Right atrium auricular region (tissue), 2 donors: ENCODE results near the gene HEMK1. TPM values are rescaled to one million over a fixed set of nuclear protein-coding genes. Genes with fewer than 3 reads are reported as not detected.
A peak's percentile ranks its signal among the peaks of the same experiment; 100 is the strongest.

Experiments used
- DNase-seq: peaks from one replicate; pipeline ENCODE4 v3.0.0-alpha.2; 2019; ENCODE audit warnings: low spot score
- H3K27ac ChIP-seq, 2 donors: fragments of 200-600 bp; sonication (generic); 1 replicate in 1 of 2; 2 replicates in 1 of 2; pipeline ENCODE4 v1.5.1; 2016 to 2019
- H3K27me3 ChIP-seq, 2 donors: fragments of 200-600 bp; sonication (generic); one replicate each; pipeline versions ENCODE4 v1.5.1 to v1.6.0; 2017 to 2019
- H3K36me3 ChIP-seq: fragments of 200-600 bp; sonication (generic); one replicate; pipeline ENCODE4 v1.5.1; 2016
- H3K4me1 ChIP-seq, 2 donors: fragments of 200-600 bp; sonication (generic); one replicate each; pipeline versions ENCODE4 v1.5.1 to v1.6.0; 2017 to 2019
- H3K4me3 ChIP-seq, 2 donors: fragments of 200-600 bp; sonication (generic); 1 replicate in 1 of 2; 2 replicates in 1 of 2; pipeline ENCODE4 v1.5.1; 2017 to 2019; ENCODE audit warnings: mild to moderate bottlenecking in 1 of 2, moderate library complexity in 1 of 2
- H3K9me3 ChIP-seq, 2 donors: fragments of 200-600 bp; sonication (generic); one replicate each; pipeline ENCODE4 v1.5.1; 2019
- total RNA-seq, 2 donors: library from RNA; depleted of rRNA; stranded (reverse); fragments of >200 nt; gene quantifications; one replicate each; pipeline ENCODE4 v1.1.0, GENCODE V29; 2016
- TF ChIP-seq, protein P1 (sequence below), 2 donors: fragments of 200-600 bp; sonication (generic); IDR thresholded peaks; one replicate each; pipeline ENCODE4 v1.5.1; 2019; ENCODE audit warnings: antibody characterized with exemption in 2 of 2

HEMK1 gene
- total RNA-seq, 2 donors from 2014 or later: 7.2 to 9.6 TPM

DNA sequence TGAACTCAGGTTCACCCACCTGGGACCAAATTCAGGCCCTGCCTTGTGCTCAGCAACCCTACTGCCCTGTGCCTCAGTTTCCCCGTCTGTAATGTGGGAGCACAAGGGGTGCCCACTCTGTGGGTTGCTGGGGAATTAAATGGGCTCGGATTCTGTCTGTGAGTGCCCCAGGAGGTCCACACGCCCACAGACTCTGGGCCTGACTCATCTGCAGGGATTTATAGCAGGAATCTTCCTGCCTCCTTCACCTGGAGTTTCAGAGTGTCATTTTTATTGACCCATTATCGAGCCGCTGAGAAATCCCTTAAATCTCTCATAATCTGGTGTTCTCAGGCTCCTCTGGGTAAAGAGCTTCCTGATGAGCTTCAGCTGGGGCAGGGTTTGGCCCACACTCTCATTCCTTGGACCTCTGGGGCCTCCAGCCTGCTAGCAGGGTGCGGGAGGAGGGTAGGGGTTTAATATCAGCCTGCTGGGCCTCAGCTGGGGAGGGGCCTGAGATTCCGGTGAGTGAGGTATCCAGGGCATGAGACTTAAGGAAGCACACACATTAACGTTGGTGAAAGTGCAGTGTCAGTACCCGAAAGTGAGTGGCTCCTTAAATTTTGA is 18.2 kb upstream of the HEMK1 start:
- TF ChIP-seq, protein P1, sequence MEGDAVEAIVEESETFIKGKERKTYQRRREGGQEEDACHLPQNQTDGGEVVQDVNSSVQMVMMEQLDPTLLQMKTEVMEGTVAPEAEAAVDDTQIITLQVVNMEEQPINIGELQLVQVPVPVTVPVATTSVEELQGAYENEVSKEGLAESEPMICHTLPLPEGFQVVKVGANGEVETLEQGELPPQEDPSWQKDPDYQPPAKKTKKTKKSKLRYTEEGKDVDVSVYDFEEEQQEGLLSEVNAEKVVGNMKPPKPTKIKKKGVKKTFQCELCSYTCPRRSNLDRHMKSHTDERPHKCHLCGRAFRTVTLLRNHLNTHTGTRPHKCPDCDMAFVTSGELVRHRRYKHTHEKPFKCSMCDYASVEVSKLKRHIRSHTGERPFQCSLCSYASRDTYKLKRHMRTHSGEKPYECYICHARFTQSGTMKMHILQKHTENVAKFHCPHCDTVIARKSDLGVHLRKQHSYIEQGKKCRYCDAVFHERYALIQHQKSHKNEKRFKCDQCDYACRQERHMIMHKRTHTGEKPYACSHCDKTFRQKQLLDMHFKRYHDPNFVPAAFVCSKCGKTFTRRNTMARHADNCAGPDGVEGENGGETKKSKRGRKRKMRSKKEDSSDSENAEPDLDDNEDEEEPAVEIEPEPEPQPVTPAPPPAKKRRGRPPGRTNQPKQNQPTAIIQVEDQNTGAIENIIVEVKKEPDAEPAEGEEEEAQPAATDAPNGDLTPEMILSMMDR (IDR thresholded peaks at IDR 0.05): no peak
- DNase-seq: no peak
- Histone ChIP-seq H3K27me3 (no peaks in the 10 kb centered on the region), H3K9me3 (no peaks in the 10 kb centered on the region), H3K4me1 (no peaks in the 10 kb centered on the region), H3K36me3 (no peaks in the 10 kb centered on the region), H3K4me3 (no peak overlapping the region), H3K27ac (no peak overlapping the region)

DNA sequence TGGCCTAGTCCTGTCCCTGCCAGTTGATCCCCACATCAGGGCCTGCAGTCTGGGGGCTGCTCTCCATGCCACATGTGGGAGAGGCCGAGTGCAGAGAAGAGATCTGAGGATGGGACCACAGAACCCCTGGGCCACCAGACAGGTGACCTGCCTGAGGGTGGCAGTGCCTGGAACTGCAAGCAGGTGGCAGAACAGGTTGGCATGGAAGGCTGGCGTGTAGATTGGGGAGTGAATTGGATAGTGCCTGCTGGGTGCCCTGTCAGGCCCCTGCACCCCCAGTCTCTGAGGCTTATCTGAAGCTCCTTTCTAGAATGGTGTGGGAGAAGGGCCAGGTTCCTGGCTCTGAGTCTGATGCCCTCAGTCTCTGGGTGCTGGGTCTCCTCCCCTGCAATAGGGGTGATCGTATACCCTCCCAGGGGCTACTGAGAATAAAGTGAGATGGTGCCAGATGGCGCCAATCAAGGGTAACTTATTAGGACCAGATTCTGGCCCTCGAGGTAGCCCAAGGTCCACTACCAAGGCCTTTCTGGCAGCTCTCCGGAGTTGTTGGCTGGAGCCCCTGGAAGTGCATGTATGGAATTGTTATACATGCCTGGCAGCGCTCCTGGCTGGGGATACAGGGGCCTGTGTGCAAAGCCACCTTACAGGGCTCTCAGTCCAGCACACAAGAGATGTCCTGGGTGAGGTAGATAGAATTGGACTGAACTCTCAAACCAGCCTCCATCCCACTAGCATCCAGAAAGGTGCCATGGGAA is 17.5 kb upstream of the HEMK1 start:
- no peak overlapping the region for H3K27ac ChIP-seq
- no peaks in the 10 kb centered on the region for H3K27me3 ChIP-seq
- TF ChIP-seq, protein P1 (IDR thresholded peaks at IDR 0.05): peak in 1 of 2 donors; percentile 17
- DNase-seq: no peak
- no peak overlapping the region for H3K4me3 ChIP-seq
- no peaks in the 10 kb centered on the region for H3K36me3 ChIP-seq
- no peaks in the 10 kb centered on the region for H3K4me1 ChIP-seq
- H3K9me3 ChIP-seq: no peaks in the 10 kb centered on the region

DNA sequence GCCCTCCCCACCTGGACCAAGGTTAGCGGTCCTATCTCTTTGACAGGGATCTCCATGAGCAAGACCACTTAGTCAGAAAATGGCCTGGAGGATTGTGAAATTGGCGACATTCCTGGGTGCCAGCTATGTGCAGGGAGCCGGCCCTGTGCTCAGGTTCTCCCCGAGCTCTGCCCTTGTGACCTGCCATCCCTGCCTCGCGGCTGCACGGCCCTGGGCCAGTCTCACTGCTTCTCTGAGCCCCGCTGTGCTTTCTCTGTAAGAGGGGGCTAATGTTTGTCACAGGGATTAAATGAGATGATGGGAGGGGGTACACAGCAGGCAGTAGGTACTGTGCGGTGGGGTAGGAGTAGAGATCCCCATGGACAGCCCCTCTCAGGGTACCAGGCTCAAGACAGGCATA is 16.7 kb upstream of the HEMK1 start:
- no peak for DNase-seq
- Histone ChIP-seq H3K27me3 (no peaks in the 10 kb centered on the region), H3K36me3 (no peaks in the 10 kb centered on the region), H3K4me3 (no peak overlapping the region), H3K27ac (no peak overlapping the region), H3K4me1 (peaks cover 0 to 2% of the 10 kb centered on the region in 2 donors), H3K9me3 (no peaks in the 10 kb centered on the region)
- TF ChIP-seq, protein P1 (IDR thresholded peaks at IDR 0.05): no peak

DNA sequence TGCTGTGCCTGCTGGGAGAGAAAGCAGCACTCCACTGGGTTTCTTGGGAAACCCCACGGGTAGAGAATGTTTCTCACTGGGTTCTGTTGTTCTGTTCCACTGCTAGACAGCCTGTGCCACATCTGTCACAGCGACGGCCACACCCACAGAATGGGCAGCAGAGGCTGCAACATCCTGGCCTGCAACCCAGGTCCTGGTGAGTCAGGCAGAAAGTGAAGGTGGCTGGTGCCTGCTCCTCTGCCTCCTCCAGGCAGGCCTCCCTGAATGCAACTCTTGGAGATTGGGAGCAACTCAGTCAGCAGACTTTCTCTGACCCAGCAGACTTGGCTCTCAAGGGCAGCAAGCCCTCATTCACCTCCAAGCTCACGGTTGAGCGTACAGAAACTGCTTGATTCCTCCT is 14.8 kb upstream of the HEMK1 start:
- peaks cover 0 to 8% of the 10 kb centered on the region in 2 donors for H3K4me1 ChIP-seq
- no peak for DNase-seq
- H3K4me3 ChIP-seq: no peak overlapping the region
- H3K27ac ChIP-seq: no peak overlapping the region
- TF ChIP-seq, protein P1 (IDR thresholded peaks at IDR 0.05): no peak
- no peaks in the 10 kb centered on the region for H3K36me3 ChIP-seq
- no peaks in the 10 kb centered on the region for H3K9me3 ChIP-seq
- no peaks in the 10 kb centered on the region for H3K27me3 ChIP-seq

DNA sequence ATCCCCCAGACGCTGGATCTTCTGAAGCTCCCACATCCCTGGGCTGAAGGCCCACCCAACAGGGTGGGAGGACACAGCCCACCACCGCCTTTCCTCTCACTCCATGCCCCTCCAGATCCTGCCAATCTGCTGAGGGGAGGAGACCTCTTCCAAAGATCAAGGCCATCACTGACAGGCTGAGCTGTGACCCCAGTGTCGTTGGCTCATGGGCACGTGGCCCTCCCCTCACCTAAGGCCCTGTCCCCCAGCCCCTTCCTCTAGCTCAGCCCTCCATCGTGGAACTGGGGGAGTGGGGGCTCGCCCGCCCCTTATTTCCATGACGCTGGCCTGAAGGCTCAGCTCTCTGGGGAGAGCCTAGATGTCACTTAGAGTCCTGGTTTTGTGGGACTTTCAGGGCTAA is 12.2 kb upstream of the HEMK1 start:
- Histone ChIP-seq H3K27ac (no peak overlapping the region), H3K36me3 (peaks cover 4% of the 10 kb centered on the region), H3K27me3 (no peaks in the 10 kb centered on the region), H3K4me1 (peaks cover 0 to 8% of the 10 kb centered on the region in 2 donors), H3K9me3 (no peaks in the 10 kb centered on the region), H3K4me3 (no peak overlapping the region)
- TF ChIP-seq, protein P1 (IDR thresholded peaks at IDR 0.05): no peak
- DNase-seq: no peak
